K562 (cell line): ENCODE data around the gene KIF18B. TPM values are rescaled to one million over a fixed set of nuclear protein-coding genes. Genes with fewer than 3 reads are reported as not detected.

ENCODE experiments used
- HDAC8 ChIP-seq: fragments of 450-650 bp; IDR thresholded peaks from 2 replicates; pipeline ENCODE4 v1.6.1; 2016; ENCODE audit warnings: mild to moderate bottlenecking, missing genetic modification characterization, moderate library complexity, missing compliant biosample characterization
- PTTG1 ChIP-seq: fragments of 450-650 bp; IDR thresholded peaks from 2 replicates; pipeline ENCODE4 v1.6.1; 2016; ENCODE audit warnings: low read depth, mild to moderate bottlenecking, missing genetic modification characterization, missing compliant biosample characterization
- ZKSCAN3 ChIP-seq: fragments of 250-450 bp; sonication (Bioruptor Pico); IDR thresholded peaks from 2 replicates; pipeline ENCODE4 v1.4.0; 2020
- polyA plus RNA-seq, 8 experiments: library from polyadenylated mRNA; depleted of rRNA in 4 of 8; stranded (reverse) in 5 of 8; unstranded in 3 of 8; fragments of >200 nt; fragmentation: Nextera tagmentation in 2 of 8; fragmentation: Illumina TruSeq in 1 of 8; extraction: Ambion mirVana in 2 of 8; extraction: Trizol in 1 of 8; gene quantifications; 2 replicates each; pipeline versions ENCODE4 v1.2.1 to v1.2.3, GENCODE V29; 2011 to 2014; ENCODE audit warnings: inconsistent platforms in 1 of 8, missing spikeins in 1 of 8
- total RNA-seq, 7 experiments: library from RNA; depleted of rRNA in 6 of 7; stranded (reverse); fragments of >200 nt in 6 of 7; fragmentation: Illumina TruSeq in 2 of 7; extraction: Trizol in 2 of 7; gene quantifications; 2 replicates each; pipeline versions ENCODE4 v1.2.1 to v1.2.3, GENCODE V29; 2011 to 2021; ENCODE audit warnings: low replicate concordance in 1 of 7
- TF ChIP-seq, protein P1 (sequence below), 2 experiments: fragments of 450-650 bp; IDR thresholded peaks; 2 replicates each; pipeline ENCODE4 v1.6.1; 2016; ENCODE audit warnings: mild to moderate bottlenecking in 2 of 2, borderline replicate concordance in 1 of 2, low read depth in 1 of 2, moderate library complexity in 1 of 2
- TF ChIP-seq, protein P2 (sequence below), 2 experiments: IDR thresholded peaks in 1 of 2; conservative IDR thresholded peaks in 1 of 2; 2 replicates each; pipeline ENCODE4 v1.6.1; 2016; ENCODE audit warnings: low read depth in 2 of 2, mild to moderate bottlenecking in 1 of 2, missing compliant biosample characterization in 1 of 2, missing genetic modification characterization in 1 of 2, moderate library complexity in 1 of 2

Gene KIF18B
- total and polyA plus RNA-seq, 9 of the 15 experiments (the other 6 are each of a cell fraction or from before 2014, with no cell fraction given) = 2.0 to 42.8 (median 13.2) TPM

DNA sequence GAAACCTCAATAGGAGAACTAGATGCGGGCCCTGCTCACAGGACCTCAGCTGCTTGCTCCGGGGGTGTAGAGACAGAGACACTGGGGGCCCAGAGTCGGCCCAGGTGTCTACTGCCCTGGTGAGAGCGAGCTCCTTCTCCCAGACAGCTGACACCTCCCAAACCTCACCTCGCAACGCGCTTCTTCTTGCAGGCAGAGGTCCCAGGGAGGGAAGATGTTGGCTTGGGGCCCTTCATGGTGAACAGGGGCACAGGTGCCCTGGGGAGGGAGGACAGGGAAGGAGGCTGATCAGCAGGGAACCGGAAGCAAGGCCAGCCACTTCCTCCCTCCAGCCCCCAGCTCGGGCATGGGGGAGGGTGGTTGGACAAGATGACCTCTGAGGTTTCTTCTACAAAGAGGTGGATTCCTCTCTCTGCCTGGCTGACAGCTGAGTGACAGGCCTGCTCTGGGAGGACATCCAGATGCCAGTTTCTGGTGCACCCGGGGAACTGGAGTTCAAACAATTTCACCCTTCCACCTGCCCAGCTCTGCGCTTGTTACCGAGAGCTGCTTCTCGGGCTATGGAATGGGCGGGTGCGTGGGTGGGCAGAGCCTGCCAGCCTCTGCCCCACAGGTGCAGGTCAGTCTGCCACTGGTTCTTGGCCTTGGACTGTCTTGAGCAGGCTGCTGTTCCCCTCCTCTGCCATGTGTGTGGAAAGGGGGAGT is 20.6 kb downstream of the KIF18B start (continued):
- TF ChIP-seq, protein P1, sequence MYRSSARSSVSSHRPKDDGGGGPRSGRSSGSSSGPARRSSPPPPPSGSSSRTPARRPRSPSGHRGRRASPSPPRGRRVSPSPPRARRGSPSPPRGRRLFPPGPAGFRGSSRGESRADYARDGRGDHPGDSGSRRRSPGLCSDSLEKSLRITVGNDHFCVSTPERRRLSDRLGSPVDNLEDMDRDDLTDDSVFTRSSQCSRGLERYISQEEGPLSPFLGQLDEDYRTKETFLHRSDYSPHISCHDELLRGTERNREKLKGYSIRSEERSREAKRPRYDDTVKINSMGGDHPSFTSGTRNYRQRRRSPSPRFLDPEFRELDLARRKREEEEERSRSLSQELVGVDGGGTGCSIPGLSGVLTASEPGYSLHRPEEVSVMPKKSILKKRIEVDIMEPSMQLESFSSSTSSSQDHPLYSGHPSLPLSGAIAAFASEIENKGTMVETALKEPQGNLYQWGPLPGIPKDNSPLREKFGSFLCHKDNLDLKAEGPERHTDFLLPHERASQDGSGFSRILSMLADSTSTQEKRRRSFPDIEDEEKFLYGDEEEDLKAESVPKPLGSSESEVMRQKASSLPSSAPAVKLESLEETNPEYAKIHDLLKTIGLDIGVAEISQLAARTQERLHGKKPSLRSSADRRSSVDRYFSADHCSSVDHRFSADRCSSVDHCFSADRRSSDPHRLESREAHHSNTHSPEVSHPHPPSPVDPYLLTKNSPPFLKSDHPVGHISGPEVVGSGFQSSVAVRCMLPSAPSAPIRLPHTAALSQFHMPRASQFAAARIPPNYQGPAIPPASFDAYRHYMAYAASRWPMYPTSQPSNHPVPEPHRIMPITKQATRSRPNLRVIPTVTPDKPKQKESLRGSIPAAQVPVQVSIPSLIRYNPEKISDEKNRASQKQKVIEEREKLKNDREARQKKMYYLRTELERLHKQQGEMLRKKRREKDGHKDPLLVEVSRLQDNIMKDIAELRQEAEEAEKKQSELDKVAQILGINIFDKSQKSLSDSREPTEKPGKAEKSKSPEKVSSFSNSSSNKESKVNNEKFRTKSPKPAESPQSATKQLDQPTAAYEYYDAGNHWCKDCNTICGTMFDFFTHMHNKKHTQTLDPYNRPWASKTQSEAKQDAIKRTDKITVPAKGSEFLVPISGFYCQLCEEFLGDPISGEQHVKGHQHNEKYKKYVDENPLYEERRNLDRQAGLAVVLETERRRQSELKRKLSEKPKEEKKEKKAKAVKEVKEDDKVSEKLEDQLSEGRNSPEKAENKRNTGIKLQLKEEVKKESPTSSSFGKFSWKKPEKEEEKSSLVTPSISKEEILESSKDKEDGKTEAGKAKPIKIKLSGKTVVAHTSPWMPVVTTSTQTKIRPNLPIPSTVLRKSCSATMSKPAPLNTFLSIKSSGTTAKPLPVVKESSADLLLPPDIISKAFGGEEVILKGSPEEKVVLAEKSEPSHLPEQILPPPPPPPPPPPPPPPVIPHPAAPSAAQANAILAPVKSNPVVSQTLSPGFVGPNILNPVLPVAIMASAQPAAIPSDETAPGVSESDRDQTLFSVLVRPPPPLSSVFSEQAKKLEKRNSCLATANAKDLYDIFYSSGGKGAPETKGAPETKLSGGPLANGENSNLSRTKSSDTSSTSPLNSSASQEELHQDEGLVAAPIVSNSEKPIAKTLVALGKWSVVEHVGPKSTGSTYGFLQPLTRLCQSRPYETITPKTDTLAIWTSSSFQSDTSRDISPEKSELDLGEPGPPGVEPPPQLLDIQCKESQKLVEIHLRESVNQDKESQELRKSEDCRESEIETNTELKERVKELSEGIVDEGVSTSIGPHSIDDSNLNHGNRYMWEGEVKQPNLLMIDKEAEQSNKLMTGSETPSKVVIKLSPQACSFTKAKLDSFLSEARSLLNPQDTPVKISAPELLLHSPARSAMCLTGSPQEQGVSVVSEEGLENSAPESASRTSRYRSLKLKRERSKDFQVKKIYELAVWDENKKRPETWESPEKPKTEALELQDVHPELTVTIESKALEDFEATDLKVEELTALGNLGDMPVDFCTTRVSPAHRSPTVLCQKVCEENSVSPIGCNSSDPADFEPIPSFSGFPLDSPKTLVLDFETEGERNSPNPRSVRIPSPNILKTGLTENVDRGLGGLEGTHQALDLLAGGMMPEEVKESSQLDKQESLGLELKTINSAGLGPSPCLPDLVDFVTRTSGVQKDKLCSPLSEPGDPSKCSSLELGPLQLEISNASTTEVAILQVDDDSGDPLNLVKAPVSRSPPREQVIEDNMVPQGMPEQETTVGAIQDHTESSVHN (IDR thresholded peaks at IDR 0.05; ENCODE audit: borderline replicate concordance in 1 of 2, low read depth in 1 of 2) = no peak
- TF ChIP-seq ZKSCAN3 = no peak
- no peak for TF ChIP-seq HDAC8 (tag)
- TF ChIP-seq PTTG1 (tag) = no peak
- TF ChIP-seq, protein P2, sequence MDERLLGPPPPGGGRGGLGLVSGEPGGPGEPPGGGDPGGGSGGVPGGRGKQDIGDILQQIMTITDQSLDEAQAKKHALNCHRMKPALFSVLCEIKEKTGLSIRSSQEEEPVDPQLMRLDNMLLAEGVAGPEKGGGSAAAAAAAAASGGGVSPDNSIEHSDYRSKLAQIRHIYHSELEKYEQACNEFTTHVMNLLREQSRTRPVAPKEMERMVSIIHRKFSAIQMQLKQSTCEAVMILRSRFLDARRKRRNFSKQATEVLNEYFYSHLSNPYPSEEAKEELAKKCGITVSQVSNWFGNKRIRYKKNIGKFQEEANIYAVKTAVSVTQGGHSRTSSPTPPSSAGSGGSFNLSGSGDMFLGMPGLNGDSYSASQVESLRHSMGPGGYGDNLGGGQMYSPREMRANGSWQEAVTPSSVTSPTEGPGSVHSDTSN (CRISPR knock-in tag; IDR thresholded peaks at IDR 0.05; ENCODE audit: low read depth) = no peak
- TF ChIP-seq, protein P2 (tag; conservative IDR thresholded peaks at IDR 0.05; ENCODE audit: low read depth) = no peak
- TF ChIP-seq, all 486 proteins: peak for 3
